Sigmoid colon (tissue), 4 donors: ENCODE data around the gene ACTL6B.

Experiments
- CTCF ChIP-seq, 4 experiments: fragments of 450-650 bp in 3 of 4; fragments of 200-600 bp in 1 of 4; IDR thresholded peaks; one replicate each; pipeline ENCODE4 v1.5.1; 2016 to 2019; ENCODE audit warnings: antibody characterized with exemption in 4 of 4, mild to moderate bottlenecking in 3 of 4, moderate library complexity in 2 of 4
- POLR2A ChIP-seq, 2 donors: fragments of 450-650 bp; IDR thresholded peaks; one replicate each; pipeline ENCODE4 v1.6.1; 2016; ENCODE audit warnings: antibody characterized with exemption in 2 of 2, mild to moderate bottlenecking in 2 of 2, moderate library complexity in 2 of 2
- POLR2AphosphoS5 ChIP-seq, 4 donors: sonication (generic); formaldehyde crosslinking; IDR thresholded peaks; one replicate each; pipeline ENCODE4 v1.6.1; 2017; ENCODE audit warnings: antibody characterized with exemption in 4 of 4

DNA sequence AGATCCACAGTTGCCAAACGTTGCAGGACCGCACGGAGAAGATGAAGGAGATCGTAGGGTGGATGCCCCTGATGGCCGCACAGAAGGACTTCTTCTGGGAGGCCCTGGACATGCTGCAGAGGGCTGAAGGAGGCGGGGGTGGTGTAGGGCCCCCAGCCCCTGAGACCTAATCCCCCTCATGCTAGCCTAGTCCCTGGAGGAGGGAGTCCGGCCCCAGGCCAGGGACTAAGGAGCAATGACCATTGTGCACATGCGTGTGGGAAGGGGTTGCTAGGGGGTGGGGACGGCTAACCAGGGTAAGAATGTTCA, 55.6 kb downstream of the ACTL6B start:
- no peak for TF ChIP-seq CTCF (IDR thresholded peaks at IDR 0.05)
- TF ChIP-seq POLR2AphosphoS5 (IDR thresholded peaks at IDR 0.05), result no peak
- TF ChIP-seq POLR2A (IDR thresholded peaks at IDR 0.05), result no peak
